ENCODE measurements around the gene NEGR1. TPM values are rescaled to one million over a fixed set of nuclear protein-coding genes. Genes with fewer than 3 reads are reported as not detected.

Gene NEGR1
- total and polyA plus RNA-seq, 11 donors, result 1.7 to 11.3 (median 6.8) TPM

GRCh38 chr1:71738256-71738655 is 544.1 kb downstream of the NEGR1 start:
- DNase-seq (no peak), ATAC-seq (no peak)
- Histone ChIP-seq H3K9me3 (no peaks in the 10 kb centered on the region), H3K4me3 (no peak overlapping the region), H3K27ac (no peak overlapping the region), H3K4me1 (no peaks in the 10 kb centered on the region), H3K27me3 (no peaks in the 10 kb centered on the region), H3K36me3 (no peaks in the 10 kb centered on the region)
- TF ChIP-seq CTCF (IDR thresholded peaks at IDR 0.05) (no peak), POLR2A (IDR thresholded peaks at IDR 0.05) (no peak)
- WGBS, 4 donors, result 76 to 100% (median 80%) methylated on average over 1 of the region's 1 CpG
- intact Hi-C loops (cut with DNase I), result no loop called here

GRCh38 chr1:71737768-71738167 is 544.6 kb downstream of the NEGR1 start:
- 64 to 73% (median 71%) methylated on average over 3 of the region's 3 CpGs for WGBS, 4 donors
- no peaks in the 10 kb centered on the region for H3K9me3 ChIP-seq
- no peaks in the 10 kb centered on the region for H3K36me3 ChIP-seq
- intact Hi-C loops (cut with DNase I), result no loop called here
- no peak overlapping the region for H3K4me3 ChIP-seq
- no peak overlapping the region for H3K27ac ChIP-seq
- no peaks in the 10 kb centered on the region for H3K27me3 ChIP-seq
- ATAC-seq (no peak), DNase-seq (no peak)
- no peak for TF ChIP-seq POLR2A (IDR thresholded peaks at IDR 0.05)
- no peaks in the 10 kb centered on the region for H3K4me1 ChIP-seq

- Histone ChIP-seq H3K9me3 (no peaks in the 10 kb centered on the region), H3K36me3 (no peaks in the 10 kb centered on the region), H3K27me3 (no peaks in the 10 kb centered on the region), H3K4me3 (no peak overlapping the region), H3K27ac (no peak overlapping the region), H3K4me1 (no peaks in the 10 kb centered on the region)
- 41 to 52% (median 44%) methylated on average over 2 of the region's 2 CpGs for WGBS, 4 donors
- DNase-seq (no peak), ATAC-seq (no peak)
- TF ChIP-seq CTCF (IDR thresholded peaks at IDR 0.05) (no peak), POLR2A (IDR thresholded peaks at IDR 0.05) (no peak)
- intact Hi-C loops (cut with DNase I), result no loop called here
Measured at GRCh38 chr1:71733121-71733520, 549.2 kb downstream of the NEGR1 start.

- intact Hi-C loops (cut with DNase I), result no loop called here
- Histone ChIP-seq H3K9me3 (peaks cover 0 to under 1% (median 0%) of the 10 kb centered on the region in 12 donors), H3K4me3 (no peak overlapping the region), H3K36me3 (no peaks in the 10 kb centered on the region), H3K27me3 (no peaks in the 10 kb centered on the region), H3K4me1 (no peaks in the 10 kb centered on the region), H3K27ac (no peak overlapping the region)
- 57 to 66% (median 62%) methylated on average over 2 of the region's 2 CpGs for WGBS, 4 donors
- DNase-seq (no peak), ATAC-seq (no peak)
- no peak for TF ChIP-seq CTCF (IDR thresholded peaks at IDR 0.05)
- TF ChIP-seq POLR2A (IDR thresholded peaks at IDR 0.05), result no peak
Measured at GRCh38 chr1:71721532-71721931, 560.8 kb downstream of the NEGR1 start.

GRCh38 chr1:71719330-71719729 is 563.0 kb downstream of the NEGR1 start:
- intact Hi-C loops (cut with DNase I), result no loop called here
- H3K4me1 ChIP-seq, result no peaks in the 10 kb centered on the region
- WGBS, 4 donors, result 31 to 47% (median 44%) methylated on average over 2 of the region's 2 CpGs
- H3K36me3 ChIP-seq, result no peaks in the 10 kb centered on the region
- no peak overlapping the region for H3K4me3 ChIP-seq
- no peak overlapping the region for H3K27ac ChIP-seq
- TF ChIP-seq CTCF (IDR thresholded peaks at IDR 0.05) (no peak), POLR2A (IDR thresholded peaks at IDR 0.05) (no peak)
- ATAC-seq (no peak), DNase-seq (no peak)
- H3K27me3 ChIP-seq, result no peaks in the 10 kb centered on the region
- H3K9me3 ChIP-seq, result peaks cover 0 to 18% (median 6%) of the 10 kb centered on the region in 12 donors

Data from heart left ventricle (tissue), 16 donors.